Hematopoietic multipotent progenitor cell treated with erythropoietin and hydrocortisone succinate and interleukin-3 and kit ligand, for 4 days (in vitro differentiated cells): ENCODE results near the gene DLG4.
"Not testable (repeated sequence)": the region's sequence is repeated elsewhere in the genome, so short reads cannot be mapped to it uniquely, and the experiment has no call there.

Experiments
- DNase-seq: peaks from one replicate; pipeline ENCODE4 v3.0.0-alpha.2; 2015

DLG4 gene

DNA sequence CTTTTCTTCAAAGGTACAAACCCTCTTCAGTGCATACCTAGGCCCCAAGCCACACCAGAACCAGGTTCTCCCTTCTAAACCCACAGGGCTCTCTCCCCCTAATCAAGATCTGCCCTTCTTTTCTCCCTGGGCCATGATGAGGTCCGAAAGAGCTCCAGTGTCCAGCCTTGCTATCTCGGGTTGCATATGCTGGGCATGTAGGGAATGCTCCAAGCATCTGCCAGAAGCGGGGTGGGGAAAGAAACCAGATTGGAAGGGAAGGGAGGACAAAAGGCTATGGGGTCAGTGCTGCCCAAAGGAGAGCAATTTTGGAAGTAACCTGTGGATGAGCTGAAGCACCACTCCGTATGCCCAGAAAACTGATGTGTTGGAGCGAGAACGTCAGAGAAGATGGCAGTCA is 29.6 kb upstream of the DLG4 start:
- no peak for DNase-seq

DNA sequence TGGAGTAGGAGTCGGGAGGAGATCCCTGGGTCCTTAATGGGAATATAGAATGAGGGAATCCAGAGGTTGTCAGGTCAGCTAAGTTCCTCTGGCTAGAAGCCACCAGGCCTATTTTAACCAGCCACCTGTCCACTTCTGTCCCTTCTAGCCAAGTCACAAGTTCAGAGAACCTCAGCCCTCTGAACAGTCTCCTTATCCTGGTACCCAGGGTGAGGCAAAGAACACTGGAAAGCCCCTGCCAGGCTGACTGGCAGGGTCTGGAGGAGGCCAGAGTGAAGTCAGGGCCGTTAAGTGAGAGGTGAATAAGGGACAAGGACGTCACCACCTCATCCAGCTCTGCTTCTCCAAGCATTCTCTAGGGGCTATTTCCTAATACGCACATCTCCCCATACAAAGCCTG is 29.2 kb upstream of the DLG4 start:
- no peak for DNase-seq

DNA sequence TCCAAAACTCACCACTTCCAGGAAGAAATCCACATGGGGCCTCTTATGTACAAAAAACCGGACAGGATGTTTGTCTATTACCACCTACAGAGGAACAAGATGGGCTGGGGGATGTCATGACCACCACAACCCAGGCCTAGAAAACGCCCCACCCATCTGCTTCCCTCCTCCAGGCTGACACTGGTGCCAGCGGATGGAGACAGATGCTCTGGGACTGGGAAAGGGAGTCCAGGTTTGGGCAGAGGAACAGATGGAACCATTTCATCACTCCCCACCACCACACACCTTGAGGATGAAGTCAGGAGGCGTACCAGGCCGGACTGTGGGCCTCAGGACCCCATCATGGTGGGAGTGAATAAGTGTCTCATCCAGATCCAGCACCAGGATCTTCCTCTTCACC is 27.1 kb upstream of the DLG4 start:
- no peak for DNase-seq

DNA sequence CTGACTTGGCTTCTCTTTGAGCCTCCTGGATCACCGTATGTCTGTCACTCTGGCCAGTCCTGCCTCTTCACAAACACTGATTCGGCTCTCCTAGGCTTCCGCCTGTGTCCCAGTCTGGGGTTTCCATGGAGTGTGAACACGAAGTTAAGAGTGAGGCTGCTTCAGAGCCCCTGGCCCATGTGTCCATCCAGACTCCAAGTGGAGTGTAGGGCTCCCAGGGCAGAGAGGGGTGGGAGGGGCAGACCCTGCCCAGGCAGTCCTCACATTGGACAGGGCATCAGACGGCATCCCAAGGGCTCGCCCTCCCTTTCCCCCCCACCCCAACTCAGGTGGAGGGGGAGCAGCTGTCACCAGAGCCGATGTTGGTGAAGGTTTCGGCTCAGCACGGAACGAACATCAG is 24.2 kb upstream of the DLG4 start:
- DNase-seq: not testable (repeated sequence)

DNA sequence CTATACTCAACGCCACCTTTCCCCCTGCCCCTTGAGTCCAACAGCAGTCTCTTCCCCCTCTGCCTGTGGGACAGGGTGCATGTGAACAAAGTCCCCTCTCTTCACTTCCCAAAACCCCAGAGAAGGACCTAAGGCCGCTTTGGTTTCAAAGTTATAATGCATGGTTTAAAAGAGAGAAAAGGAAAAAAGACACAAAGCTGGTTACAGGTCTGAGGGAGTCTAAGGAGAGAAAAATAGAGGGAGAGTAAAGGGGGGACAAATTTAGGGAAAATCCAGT is 23.8 kb upstream of the DLG4 start:
- no peak for DNase-seq

DNA sequence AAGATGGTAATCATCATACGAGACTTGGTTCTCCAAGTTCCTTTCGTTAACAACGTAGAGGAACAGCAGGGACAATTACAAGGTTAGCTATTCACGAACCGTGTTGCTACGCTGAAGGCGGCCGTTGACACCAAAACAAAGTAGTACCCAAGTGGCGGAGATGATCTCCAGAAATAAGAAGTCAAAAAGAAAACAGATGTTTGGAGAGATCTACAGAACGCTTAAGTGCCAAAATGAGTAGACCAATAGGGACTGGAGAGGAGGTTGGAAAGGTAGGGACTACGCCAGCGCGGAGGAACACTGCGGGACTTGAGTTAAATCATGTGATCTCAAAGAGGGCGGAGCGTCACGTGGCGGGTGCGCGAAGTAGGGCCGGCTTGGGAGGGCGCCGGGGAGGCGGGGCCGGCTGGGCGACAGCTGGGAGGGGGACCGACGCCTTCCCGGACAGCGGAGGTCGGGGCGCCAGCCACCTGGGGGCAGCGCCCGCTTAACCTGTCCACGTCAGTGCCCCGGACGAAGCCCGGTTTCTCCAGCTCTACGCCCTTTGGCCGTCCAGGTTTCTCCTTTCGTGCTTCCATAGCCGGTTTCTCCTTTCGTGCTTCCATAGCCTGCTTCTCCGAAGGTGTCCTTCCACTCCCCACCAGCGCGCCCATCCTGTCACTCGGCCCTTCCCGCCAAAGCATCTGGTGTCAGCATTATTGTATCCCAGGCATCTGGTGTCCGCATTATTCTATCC is 23.2 kb upstream of the DLG4 start:
- DNase-seq: peak; percentile 97

DNA sequence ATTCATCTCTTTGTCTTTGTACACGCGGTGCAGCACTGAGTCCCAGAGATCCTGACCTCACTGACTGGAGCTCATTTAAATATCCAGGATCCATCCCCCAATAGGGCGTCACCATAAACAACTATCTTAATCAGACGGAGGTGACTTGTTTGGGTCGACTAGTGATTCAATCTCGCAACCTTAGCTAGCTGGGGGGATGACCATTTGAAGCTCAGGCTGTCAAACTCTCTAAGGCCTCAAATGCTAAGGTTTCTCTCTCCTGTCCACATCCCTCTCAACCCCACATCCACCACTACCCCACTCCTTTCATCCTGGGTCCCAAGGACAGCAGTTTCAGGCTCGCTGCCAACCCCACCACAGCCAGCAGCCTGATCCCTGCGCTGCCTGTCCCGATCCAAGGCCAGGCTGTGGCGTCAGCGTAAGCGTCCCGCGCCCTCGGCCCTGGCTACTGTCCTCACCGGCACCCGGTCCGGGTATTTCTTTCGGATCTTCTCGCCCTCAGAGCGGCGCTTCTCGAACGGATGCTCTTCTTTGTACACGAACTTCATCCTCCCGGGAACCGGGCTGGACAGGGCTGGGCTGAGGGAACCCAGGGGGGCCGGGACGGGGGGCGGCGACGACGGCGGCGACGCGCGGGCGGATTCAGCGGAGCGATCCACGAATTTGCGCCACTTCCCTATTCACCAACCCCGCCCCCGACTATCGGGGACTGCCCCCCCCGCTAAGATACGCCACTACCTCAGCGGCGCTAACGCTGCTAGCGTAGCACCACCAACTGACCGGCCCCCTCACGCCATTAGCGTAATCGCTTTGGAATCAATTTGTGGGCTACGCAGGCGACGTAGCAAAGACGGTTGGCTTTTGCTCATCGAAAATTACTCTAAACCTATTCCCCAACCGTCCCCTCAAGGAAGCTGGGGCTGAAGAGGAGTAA is 22.4 kb upstream of the DLG4 start, which contains the start of gene GABARAP:
GABARAP (minus strand) TSS at position 667 of the 934 bp plus-strand sequence; CDS start at position 548, 119 bp downstream.
- peak; percentile 96 for DNase-seq

DNA sequence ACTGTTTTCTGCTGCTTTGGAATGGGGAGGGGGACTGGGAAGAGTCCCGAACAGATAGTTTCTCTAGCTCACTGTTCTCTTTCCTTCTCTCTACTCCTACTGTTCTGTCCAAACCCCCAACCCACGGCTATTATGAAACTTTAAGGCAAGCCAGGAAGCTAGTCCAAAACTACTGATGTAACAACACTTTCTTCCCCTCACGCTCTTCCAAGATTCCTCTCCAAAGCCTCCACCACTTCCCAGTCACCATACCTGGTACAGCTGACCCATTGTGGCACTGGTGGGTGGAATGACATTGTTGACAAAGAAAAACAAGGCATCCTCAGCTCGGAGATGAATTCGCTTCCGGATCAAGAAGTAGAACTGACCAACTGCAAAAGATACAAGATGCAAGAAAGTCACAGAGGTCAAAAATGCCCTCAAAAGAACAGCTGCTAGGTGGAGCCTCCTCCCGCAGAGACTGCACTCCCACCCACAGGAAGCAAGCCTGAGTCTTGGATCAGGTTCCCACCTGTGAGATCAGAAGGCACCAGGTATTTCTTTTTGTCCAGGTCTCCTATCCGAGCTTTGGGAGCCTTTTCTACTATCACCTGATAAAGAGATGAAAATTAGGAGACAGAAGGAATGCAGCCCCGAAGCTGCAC is 21.6 kb upstream of the DLG4 start:
- no peak for DNase-seq

DNA sequence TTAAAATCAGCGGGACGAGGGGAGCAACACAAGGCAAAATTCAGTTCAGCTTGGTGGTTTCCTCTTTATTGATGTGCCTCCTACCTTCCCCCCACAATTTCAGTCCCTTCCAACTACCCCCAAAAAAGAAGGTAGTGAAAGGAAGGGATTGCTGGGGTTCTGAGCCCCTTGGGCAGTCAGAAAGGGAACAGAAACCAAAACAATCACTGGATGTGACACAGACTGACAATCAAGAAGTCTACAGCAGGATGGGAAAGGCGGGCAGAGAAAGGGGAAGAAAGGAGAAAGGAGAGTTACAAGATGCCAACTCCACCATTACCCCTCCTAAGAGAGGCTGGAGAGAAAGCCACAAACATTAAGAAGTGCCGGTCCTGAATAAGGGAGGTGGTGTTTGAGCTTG is 20.7 kb upstream of the DLG4 start:
- no peak for DNase-seq

DNA sequence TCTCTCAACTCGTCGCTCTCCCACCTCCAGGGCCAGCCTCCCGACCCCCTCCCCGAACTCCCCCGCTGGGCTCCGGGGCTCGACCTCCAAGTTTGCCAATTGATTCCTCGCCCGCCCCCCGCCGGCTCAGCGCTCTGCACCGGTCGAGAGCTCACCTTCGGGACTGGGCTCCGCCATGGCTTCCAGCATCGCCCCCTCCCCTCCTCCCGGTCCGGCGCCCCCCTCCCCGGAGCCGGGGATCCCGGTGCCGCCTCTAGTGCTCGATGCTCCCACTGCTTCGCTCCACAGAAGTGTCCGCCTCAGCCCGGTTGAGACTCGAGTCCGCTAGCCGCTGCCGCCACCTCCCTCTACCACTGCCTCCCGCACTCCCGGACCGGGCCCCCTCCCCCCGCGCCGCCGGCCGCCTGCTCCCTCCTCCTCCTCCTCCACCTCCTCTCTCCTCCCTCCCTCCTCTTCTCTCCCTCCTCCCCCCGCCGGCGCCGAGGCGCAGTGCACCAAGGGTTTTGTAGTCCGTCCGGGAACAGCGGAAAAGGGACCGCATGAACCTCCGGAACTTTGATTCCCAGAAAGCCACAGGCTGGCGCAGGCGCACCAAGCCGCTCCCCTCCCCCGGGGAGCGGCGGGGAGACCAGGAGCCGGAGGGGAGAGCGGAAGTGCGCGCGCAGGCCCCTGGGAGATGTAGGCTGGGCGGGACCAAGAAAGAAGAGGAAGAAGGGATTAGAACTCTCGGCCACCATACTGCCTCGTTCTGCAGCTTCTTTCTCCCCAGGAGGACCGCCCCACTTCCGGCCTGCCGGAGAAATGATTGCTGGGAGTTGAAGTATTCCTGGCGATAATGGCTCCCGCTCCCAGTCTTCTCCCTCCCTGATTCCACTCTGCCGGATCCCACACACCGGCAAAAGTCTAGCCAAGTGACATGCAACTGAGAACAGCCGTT is 19.7 kb upstream of the DLG4 start, which contains the start of gene PHF23:
PHF23 (minus strand) TSS at position 367 of the 937 bp plus-strand sequence; CDS start at position 189, 178 bp downstream.
- peak; percentile 100 for DNase-seq

DNA sequence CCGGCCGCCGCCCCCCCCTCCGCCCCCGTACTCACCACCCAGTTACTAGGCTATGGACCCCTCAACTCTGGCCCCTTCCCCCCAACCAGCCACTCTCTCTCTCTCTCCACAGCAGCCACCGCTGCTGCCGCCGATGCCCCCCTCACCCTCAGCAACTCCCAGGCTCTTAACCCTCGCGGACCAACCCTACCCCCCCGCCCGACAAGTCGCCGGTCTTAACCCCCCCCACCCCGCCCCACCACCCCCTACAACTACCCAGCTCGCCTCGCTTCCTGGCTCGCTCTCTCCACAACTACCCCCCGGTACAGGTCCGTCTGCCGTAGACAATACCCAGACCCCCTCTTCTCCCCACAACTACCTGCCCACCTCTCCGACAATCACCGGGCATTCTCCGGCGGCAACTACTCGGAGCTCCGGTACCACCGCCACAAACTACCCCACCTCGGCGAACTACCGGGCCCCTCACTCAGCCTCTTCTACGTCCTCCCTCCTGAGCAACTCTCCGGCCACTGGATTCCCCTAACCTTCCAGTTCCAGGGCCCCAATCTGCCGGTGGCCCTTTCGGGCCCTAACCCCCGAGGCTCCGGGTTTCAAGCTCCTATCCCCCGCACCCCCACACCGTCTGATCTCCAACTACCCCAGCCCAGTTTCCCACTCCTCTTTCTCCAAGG is 18.9 kb upstream of the DLG4 start:
- peak; percentile 77 for DNase-seq

DNA sequence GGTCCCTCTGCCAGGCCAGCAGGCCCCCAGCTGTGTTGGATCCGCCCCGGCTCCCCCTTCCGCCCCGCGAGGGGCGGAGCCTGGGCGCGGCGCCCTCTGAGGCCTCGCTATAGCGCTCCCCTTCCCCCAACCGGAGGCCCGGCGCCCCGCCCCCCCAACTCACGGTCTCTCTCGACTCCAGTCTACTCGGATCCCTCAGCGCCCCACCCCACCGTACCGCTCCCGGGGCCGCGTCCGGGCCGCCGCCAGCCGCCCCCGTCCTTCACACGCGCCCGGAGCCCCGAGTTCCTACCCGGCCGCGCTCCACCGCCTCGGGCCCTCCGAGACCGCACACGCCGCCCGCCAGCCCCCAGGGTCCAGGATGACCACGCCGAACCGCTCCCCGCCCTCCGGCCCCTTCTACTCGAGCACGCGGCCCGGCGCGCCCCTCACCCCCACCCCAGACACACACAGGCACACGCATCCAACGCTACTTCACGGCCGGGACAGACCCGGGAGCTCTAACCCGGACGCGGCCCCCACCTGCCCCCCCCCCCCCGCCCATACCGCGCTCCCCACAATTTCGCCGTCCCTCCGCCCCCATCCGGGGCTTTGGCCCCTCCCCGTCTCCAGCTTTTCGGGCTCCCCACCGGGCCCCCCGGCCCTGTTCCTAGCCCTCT is 18.3 kb upstream of the DLG4 start:
- DNase-seq: peak; percentile 93

DNA sequence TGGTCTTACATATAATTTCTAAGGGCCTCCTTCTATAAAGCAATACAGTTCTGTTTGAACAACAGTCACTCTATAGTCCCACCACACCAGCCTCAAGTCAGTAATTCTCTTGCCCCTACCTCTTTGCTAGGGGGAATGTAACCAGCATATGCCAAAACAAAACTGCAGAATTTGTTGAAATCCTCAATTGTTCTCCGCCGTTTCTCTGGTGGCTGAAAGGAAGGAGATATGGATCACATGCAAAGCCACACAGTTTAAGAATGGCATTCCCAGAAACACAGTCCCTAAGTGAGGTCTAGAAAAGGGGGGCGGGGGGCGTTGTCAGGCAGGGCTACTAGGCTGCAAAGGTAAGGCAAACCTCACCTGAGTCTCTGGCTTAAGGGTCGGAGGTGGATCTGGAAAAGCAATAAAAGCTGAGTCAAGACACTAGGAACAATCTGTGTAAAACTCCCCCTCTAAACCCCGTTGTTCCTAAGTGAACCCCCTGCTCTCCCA is 17.7 kb upstream of the DLG4 start:
- no peak for DNase-seq

DNA sequence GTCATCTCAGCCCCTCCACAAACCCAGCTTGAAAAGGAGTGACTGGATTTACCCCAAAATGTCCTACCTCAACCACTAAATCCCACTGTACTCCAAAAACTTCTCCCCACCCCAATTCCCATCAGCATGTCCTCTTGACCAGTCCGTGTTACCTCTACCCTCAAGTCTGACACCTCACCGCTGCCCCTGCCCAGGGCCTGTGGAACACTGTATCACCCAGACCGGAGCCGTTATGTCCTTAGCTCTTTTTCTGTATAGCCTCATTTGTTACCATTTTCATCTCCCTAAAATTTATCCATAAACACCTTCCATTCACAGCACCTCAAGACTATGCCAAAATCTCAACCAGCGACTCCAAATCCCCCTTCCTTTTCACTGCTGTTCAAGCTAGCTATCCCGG is 17.2 kb upstream of the DLG4 start:
- DNase-seq: no peak

DNA sequence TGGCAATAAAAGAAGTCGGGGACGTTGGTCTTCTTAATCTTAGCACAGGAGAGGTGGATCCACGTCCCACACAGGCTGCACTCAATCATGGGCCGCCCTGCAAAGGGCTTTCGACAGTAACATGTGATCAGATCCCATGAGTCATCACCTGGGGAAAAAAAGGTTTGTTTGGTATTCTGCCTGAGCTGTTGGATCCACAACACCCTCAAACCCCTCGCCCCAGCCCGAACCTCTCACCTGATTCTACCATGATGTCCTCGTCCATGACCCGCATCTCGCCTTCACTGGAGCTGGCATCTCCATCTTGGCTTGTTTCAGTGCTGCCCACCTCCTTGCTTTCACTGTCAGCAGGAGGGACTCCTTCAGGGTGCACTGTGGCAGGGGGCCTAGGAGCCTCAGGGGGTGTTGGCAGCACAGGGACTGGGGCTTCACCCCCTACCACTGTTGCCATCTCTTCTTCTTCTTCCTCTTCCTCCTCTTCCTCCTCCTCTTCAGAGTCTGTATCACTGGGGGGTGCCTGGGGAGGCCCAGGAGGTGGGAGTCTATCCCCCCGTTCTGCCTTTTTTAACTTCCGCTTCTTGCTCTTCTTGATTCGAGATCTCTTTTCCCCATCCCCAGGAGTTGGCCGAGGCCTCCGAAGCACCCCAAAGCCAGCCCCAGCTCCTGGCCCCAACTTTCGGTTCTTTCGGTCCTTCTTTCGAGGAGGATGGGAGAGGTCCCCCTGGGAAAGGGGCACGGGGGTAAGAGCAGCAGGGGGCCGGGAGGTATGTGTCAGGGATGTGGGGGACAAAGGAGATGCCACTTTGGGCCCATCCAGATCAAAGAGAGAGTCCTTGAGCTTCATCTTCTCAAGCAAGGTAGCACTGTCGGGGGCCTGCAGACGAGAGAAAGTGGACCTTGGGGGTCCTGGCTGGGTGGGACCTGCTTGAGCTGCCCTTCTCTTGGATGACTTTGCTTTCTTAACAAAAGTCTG is 16.3 kb upstream of the DLG4 start:
- no peak for DNase-seq

DNA sequence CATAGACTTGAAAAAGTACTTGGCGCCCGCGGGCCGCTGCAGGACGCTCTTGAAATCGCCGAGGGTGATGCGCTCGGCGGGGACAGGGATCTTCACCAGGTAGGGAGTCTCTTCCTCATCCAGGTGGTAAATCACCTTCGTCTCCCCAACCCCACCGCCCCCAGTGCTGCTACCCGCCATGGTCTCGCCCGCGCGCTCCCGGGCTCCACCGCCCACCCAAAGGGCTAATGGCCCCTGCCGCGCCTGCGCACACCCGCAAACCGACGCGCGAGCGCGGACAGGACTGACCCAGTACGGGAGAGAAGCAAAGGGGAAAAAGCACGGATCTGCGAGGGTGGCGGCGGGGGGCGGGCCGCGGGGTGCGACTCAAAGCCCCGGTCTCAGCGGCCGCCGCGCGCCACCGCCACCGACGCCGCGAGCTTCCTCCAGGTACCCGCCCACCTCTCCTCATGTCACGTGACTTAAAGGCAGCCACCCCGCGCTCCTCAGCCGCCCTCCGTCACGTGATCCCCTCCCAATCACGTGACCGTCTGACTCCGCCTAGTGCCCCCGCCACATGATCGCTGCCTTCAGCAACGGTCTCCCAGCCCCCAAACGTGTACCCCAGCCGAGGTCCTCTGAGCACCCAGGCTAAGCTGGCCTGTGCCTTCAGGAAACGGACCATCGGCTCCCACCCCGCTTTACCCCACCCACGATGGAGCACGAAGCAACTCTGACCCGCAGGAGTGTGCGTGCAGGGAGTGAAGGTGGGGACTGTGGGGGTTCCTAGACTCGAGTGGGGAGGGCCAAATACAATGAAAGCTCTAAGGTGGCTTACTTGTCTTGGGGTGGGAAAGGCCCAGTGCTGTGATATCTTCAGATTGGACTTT is 14.7 kb upstream of the DLG4 start, which contains the start of gene DVL2:
DVL2 (minus strand) TSS at position 435 of the 869 bp plus-strand sequence; CDS start at position 180, 255 bp downstream.
- DNase-seq: peak; percentile 99

DNA sequence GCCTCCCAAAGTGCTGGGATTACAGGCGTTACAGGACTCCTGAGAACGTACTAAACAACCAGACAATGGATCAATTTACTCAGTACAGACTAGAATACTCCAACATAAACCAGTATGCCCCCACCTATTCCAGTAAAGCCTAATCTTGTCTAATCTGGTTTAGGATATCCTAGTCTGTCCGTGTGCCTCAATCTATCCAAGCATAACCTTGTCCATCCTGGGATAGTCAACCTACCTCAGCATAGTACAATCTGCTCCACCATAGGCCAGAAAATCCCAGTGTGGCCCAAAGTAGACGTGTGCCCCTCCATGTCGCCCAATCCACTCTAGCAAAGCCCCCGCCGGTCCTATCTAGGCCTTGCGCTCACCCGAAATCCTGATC is 14.1 kb upstream of the DLG4 start:
- no peak for DNase-seq

DNA sequence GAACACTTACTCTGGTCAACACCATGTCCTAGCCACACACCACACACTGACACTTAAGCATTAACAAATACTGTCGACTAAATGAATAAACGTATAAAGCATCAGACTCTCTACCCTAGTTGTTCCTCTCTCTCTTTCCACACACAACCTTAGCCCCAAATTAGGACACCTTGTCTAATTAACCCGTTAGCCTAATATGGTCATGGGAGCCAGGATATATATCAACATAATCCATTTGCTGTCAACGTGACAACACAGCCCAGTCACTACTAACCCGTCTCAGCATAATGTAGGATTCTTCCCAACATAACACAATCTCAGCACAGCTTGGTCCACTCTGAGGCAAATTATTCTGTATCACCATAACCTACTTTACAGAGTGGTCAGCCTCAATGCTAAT is 12.5 kb upstream of the DLG4 start:
- no peak for DNase-seq

DNA sequence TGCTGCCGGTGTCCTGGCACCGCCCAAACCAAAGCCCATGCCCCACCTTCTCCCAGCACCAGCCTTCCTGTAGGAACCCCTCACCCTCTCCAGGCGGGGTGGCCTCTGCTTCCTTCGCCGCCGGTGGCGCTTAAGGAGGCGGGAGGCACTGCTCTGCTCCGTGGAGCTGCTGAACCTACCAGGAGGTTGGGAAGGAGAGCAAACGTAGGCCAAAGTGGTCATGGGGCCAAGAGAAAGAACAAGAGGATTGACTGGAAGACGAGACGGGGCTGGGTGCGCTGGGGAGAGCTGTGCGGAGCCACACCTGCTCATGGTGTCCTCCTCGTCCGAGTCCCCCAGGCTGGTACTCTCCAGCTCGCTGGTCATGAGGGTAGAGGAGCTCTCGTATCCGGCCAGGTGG is 9.9 kb upstream of the DLG4 start:
- no peak for DNase-seq
